Activated CD4-positive, alpha-beta memory T cell treated with anti-CD3 and anti-CD28 coated beads, Interleukin-2, amount 10 ng/mL, durations not matched to agents 7 days and 5 days (primary cell): Measurements from ENCODE around the gene PLB1. TPM values are rescaled to one million over a fixed set of nuclear protein-coding genes. Genes with fewer than 3 reads are reported as not detected.
"Not testable (repeated sequence)": the region's sequence is repeated elsewhere in the genome, so short reads cannot be mapped to it uniquely, and the experiment has no call there.

Source experiments
- CTCF ChIA-PET: fragments of 350-600 bp; sonication (Branson Sonifier 250); formaldehyde crosslinking; loops from one replicate; lab custom pipeline; 2021; ENCODE audit warnings: antibody characterized with exemption, inconsistent platforms; lab: Charles Lee
- POLR2A ChIA-PET: fragments of 350-600 bp; sonication (Branson Sonifier 250); formaldehyde crosslinking; loops from one replicate; lab custom pipeline; 2021; ENCODE audit warnings: antibody characterized with exemption; lab: Charles Lee
- DNase-seq: peaks from one replicate; pipeline ENCODE4 v3.0.0-alpha.2; 2020
- H3K27ac Mint-ChIP-seq: one replicate; pipeline ENCODE4 v1.8.0; 2021; ENCODE audit warnings: mild to moderate bottlenecking, mixed read lengths
- H3K27me3 Mint-ChIP-seq: one replicate; pipeline ENCODE4 v1.8.0; 2021; ENCODE audit warnings: mixed read lengths
- H3K36me3 Mint-ChIP-seq: one replicate; pipeline ENCODE4 v1.8.0; 2021; ENCODE audit warnings: low read depth, mixed read lengths
- H3K4me1 Mint-ChIP-seq: one replicate; pipeline ENCODE4 v1.8.0; 2021; ENCODE audit warnings: mixed read lengths
- H3K4me3 Mint-ChIP-seq: one replicate; pipeline ENCODE4 v1.8.0; 2021; ENCODE audit warnings: mild to moderate bottlenecking, mixed read lengths
- H3K9me3 Mint-ChIP-seq: one replicate; pipeline ENCODE4 v1.8.0; 2021; ENCODE audit warnings: mixed read lengths
- total RNA-seq, 2 experiments: library from RNA; stranded (reverse); gene quantifications; one replicate each; pipeline ENCODE4 v1.2.3, GENCODE V29; 2021

PLB1 gene
- total RNA-seq, 2 experiments from 2014 or later: 1.1 to 1.2 TPM

DNA sequence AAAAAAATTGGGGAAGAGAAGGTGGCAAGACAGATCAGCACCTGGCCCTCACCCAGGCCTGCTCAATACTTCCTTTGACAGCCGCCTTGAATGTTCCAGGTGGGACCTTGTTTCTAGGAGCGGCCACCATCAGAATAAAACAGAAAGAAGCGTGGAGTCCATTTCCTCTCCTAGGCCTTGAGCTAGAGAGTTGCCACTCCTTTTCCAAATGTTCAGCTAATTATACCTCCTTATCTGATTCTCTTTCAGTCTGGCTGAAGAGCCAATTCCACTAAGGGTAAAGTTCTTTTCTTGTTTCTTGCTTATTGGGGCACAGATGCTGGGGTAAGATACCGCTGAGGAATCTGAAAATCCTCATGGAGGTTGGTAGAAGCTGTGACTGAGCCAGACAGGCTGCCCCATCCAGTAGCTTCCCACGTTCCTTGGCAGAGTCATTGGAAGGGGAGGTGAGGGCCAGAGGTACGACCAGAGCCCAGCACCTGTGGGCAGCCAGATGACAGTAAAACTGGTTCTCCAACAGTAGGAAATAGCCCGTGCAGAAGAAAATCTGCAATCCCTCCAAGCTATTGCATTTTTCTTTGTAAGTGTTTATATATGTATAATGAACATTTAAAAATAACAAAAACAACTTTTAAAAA, 51.5 kb downstream of the PLB1 start:
- no peaks in the 10 kb centered on the region for H3K36me3 Mint-ChIP-seq
- no peaks in the 10 kb centered on the region for H3K9me3 Mint-ChIP-seq
- H3K27ac Mint-ChIP-seq: peak overlapping the region; percentile 57
- peaks cover 60% of the 10 kb centered on the region for H3K4me1 Mint-ChIP-seq
- POLR2A ChIA-PET: interaction anchor here (0.9 to 1.8 kb wide), 3 partner anchors 10 to 413 kb away, joined by 3 to 9 read pairs (median 3); no protein-coding TSS in a partner anchor
- no peak for DNase-seq
- H3K4me3 Mint-ChIP-seq: no peak overlapping the region
- CTCF ChIA-PET: interaction anchor here (0.7 to 2.5 kb wide), 3 partner anchors 31 to 219 kb away, joined by 3 to 6 read pairs (median 4); no protein-coding TSS in a partner anchor
- no peaks in the 10 kb centered on the region for H3K27me3 Mint-ChIP-seq

DNA sequence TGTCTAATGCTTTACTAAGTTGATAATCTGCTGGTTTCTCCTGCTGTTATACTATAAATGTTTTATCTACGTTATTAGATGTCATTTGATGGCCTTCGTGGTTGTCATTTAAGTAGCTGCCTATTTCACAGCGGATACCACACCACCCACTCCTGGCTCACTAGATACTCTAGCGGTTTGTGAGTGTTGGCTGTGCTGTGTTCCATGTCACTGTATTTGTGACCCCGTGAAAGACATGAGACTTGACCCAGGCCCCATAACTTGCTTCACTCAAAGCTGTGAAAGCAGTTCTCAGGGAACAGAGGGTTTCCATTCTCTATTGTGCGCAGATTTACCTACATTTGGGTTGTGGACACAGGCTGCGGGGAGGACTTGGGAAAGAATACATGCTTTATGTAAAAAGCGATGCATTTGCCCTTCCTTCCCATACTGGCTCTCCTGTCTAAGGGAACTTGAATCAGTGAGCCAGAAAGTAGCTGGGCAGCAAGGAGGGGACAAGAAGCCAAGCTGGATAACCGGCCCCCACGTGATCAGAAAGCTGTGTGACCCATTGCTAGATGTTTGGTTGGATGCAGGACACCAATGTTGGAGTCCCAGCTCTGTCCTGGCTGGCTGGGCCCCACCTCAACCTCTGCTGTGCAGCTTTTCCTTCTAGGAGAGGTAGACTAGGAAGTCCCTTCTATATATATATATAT, 52.2 kb downstream of the PLB1 start:
- Mint-ChIP-seq H3K4me3 (no peak overlapping the region), H3K27me3 (no peaks in the 10 kb centered on the region), H3K27ac (peak overlapping the region; percentile 53), H3K36me3 (no peaks in the 10 kb centered on the region), H3K9me3 (no peaks in the 10 kb centered on the region), H3K4me1 (peaks cover 57% of the 10 kb centered on the region)
- POLR2A ChIA-PET: interaction anchor here (0.8 to 1.8 kb wide), 4 partner anchors 9 to 413 kb away, joined by 3 to 9 read pairs (median 4); no protein-coding TSS in a partner anchor
- peak; percentile 32 for DNase-seq
- CTCF ChIA-PET: interaction anchor here (1.0 to 2.5 kb wide), 2 partner anchors 19 to 46 kb away, joined by 5 to 6 read pairs; no protein-coding TSS in a partner anchor

DNA sequence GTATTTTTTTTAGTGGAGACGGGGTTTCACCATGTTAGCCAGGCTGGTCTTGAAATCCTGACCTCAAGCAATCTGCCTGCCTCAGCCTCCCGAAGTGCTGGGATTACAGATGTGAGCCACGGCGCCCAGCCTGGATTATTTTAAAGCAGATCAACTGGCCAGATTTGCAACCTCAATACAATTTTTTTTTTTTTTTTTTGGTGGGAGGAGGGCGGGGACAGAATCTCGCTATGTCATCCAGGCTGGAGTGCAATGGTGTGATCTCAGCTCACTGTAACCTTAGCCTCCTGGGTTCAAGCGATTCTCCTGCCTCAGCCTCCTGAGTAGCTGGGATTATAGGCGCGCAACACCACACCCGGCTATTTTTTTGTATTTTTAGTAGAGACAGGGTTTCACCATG, 54.5 kb downstream of the PLB1 start:
- H3K27me3 Mint-ChIP-seq, H3K9me3 Mint-ChIP-seq, DNase-seq, H3K27ac Mint-ChIP-seq, H3K4me3 Mint-ChIP-seq, POLR2A ChIA-PET, H3K36me3 Mint-ChIP-seq: not testable (repeated sequence)
- CTCF ChIA-PET: interaction anchor here (1.5 kb wide), 1 partner anchor 16 kb away, joined by 6 read pairs; no protein-coding TSS in a partner anchor
- H3K4me1 Mint-ChIP-seq: peaks cover 39% of the 10 kb centered on the region

DNA sequence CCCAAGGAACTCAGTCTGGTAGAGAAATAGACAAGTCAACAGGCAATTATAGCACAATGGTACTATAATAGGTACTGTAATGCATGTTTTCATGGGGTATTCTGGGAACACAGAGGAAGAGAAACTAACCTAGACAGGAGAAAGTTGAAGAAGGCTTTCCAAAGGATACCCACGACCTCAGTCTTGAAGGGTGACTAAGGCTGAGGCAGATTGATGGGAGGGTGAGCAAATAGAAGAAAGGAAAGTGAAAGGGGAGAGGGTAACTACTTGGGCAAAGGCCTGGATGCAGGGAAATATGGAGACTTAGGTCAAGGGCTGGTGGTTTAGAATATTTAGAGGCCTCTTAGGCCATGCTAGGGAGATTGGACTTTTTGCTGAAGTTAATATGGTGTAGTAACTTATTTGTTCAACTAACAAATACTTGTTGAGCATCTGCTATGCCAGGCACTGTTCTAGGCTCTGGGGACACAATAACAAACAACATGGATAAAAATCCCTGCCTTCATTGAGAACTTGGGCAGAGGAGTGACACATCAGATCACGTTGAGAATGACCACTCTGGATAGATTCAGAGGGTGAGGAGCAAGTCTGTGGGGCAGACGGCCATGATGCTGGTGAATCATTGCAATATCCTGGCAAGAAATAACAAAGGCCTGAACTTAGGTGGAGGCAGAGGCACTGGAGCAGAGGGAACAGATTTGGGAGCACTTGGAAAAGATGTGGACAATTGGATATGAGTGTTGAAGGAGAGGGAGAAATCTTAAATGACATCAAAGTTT, 56.4 kb downstream of the PLB1 start:
- CTCF ChIA-PET: no interaction called here
- no peak overlapping the region for H3K27ac Mint-ChIP-seq

DNA sequence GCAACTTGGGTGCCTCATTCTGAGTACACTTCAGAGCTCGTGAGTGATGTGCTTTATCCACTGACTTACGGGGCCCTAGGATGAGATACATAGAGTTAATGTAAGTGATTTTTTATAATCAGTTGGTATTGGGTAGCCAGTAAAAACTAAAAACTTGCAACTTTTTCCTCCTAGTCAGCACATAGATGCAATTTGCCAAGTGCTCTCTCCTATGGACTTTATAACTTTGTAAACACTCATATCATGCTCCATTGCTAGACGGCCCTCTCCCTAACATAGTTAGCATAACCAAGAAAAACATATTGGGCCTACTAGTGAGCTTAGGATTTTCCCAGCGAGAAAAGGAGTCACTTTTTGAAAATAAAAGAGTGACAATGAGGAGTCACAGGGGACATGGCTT, 60.4 kb downstream of the PLB1 start:
- CTCF ChIA-PET: interaction anchor here (0.6 to 3.2 kb wide), 2 partner anchors 10 to 304 kb away, joined by 3 to 13 read pairs; no protein-coding TSS in a partner anchor
- Mint-ChIP-seq H3K27me3 (peaks cover 1% of the 10 kb centered on the region), H3K4me3 (no peak overlapping the region), H3K36me3 (no peaks in the 10 kb centered on the region), H3K9me3 (no peaks in the 10 kb centered on the region), H3K27ac (no peak overlapping the region), H3K4me1 (peaks cover 9% of the 10 kb centered on the region)
- DNase-seq: no peak
- POLR2A ChIA-PET: interaction anchor here (1.7 to 2.7 kb wide), 2 partner anchors 8 to 10 kb away, joined by 3 to 9 read pairs; no protein-coding TSS in a partner anchor

More for the DNA sequence above, 56.4 kb downstream of the PLB1 start:
- Mint-ChIP-seq H3K27me3 (no peaks in the 10 kb centered on the region), H3K9me3 (no peaks in the 10 kb centered on the region), H3K4me1 (peaks cover 22% of the 10 kb centered on the region), H3K4me3 (no peak overlapping the region), H3K36me3 (no peaks in the 10 kb centered on the region)
- DNase-seq: no peak
- POLR2A ChIA-PET: no interaction called here

DNA sequence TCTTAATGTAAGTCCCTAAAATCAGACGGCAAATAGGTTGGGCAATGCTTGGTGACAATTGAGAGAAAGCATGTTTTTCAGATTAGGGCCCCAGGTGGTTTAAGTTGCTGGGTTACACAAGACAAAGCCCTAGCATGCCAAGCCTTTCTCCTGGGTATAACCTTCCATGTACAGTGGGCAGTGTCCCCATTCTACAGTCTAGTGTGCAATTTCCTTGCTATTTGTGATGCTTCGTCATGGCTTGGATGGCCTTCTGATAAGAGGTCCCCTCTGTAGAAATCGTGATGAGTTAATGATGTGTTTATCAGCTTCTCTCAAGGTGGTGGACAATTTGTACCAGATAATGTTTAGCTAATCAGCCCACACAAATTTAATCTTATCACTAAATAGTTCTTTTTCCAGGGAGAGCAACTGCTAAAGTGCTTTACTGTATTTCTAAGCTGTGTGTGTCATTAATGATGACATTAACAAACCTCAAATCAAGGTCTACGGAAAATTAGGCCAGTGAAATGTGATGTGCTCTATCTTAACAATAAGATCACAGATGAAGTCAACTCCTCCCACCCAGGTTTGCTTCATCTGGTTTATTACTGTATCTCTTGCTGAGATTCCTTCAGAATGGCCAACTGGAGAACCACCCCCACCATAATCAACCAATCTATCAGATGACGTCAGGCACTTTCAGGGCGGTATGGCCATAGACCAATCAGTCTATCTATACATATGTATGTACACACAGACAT, 61.7 kb downstream of the PLB1 start:
- POLR2A ChIA-PET: interaction anchor here (1.2 to 2.7 kb wide), 2 partner anchors 9 to 194 kb away, joined by 3 to 9 read pairs; partner anchors contain the start of gene PPP1CB
- H3K4me1 Mint-ChIP-seq: no peaks in the 10 kb centered on the region
- H3K36me3 Mint-ChIP-seq: no peaks in the 10 kb centered on the region
- H3K27ac Mint-ChIP-seq: no peak overlapping the region
- H3K27me3 Mint-ChIP-seq: peaks cover 1% of the 10 kb centered on the region
- no peak overlapping the region for H3K4me3 Mint-ChIP-seq
- CTCF ChIA-PET: interaction anchor here (1.3 to 3.2 kb wide), 2 partner anchors 9 to 65 kb away, joined by 3 to 13 read pairs; no protein-coding TSS in a partner anchor
- no peaks in the 10 kb centered on the region for H3K9me3 Mint-ChIP-seq
- no peak for DNase-seq

DNA sequence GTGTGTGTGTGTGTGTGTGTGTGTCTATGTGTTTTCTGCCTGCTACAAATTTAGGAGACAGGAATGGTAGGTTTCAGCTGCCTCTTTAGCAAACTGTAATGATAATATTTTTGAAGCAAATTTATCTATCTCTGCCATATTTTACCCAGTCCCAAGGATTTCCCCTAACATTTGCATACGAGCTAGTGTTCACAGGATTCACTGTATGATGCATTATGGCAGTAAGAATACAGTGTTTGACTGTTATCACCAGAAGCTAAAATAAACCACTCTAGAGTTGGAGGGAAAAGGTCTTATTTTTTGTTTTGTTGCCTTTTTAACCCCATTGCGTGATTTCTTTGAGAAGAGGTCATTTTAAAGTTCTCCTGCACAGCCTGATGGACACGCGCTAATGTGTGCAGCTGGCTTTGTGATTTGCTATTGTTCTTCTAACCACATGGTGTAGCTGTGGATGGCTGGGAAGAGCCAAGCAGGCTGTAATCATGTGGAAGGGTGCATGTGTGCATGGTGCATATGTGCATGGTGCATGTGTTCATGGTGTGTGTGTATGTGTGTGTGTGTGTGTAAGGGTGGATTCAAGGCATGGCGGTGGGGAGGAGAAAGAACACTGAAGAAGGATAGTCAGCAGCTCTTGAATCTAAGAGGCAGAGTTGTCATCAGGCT, 62.4 kb downstream of the PLB1 start:
- DNase-seq: no peak
- H3K27me3 Mint-ChIP-seq: peaks cover 1% of the 10 kb centered on the region
- CTCF ChIA-PET: interaction anchor here (1.3 to 3.2 kb wide), 2 partner anchors 8 to 65 kb away, joined by 3 to 13 read pairs; no protein-coding TSS in a partner anchor
- POLR2A ChIA-PET: interaction anchor here (0.7 to 2.7 kb wide), 3 partner anchors 10 to 193 kb away, joined by 3 to 9 read pairs (median 4); partner anchors contain the start of gene PPP1CB
- H3K4me3 Mint-ChIP-seq: no peak overlapping the region
- no peaks in the 10 kb centered on the region for H3K36me3 Mint-ChIP-seq
- no peaks in the 10 kb centered on the region for H3K9me3 Mint-ChIP-seq
- H3K4me1 Mint-ChIP-seq: no peaks in the 10 kb centered on the region
- no peak overlapping the region for H3K27ac Mint-ChIP-seq

DNA sequence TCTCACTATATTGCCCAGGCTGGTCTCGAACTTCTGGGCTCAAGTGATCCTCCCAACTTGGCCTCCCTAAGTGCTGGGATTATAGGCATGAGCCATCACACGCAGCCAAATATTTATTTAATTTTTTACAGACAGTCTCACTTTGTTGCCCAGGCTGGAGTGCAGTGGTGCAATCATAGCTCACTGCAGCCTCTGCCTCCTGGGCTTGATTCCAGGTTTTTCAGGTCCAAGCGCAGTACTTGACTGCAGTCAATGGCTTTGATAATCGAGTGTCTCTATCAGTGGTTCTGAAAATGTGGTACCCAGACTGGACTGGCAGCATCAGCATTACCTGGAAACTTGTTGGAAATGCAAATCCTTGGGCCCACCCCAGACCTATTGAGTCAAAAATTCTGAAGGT, 63.1 kb downstream of the PLB1 start:
- ChIA-PET CTCF (interaction anchor here (3.2 kb wide), 1 partner anchor 8 kb away, joined by 13 read pairs; no protein-coding TSS in a partner anchor), POLR2A (interaction anchor here (1.2 kb wide), 1 partner anchor 193 kb away, joined by 3 read pairs; the partner anchor contains the start of gene PPP1CB)
- Mint-ChIP-seq H3K4me3 (no peak overlapping the region), H3K27ac (no peak overlapping the region), H3K27me3 (peaks cover 1% of the 10 kb centered on the region), H3K4me1 (no peaks in the 10 kb centered on the region), H3K36me3 (no peaks in the 10 kb centered on the region), H3K9me3 (no peaks in the 10 kb centered on the region)
- DNase-seq: no peak

DNA sequence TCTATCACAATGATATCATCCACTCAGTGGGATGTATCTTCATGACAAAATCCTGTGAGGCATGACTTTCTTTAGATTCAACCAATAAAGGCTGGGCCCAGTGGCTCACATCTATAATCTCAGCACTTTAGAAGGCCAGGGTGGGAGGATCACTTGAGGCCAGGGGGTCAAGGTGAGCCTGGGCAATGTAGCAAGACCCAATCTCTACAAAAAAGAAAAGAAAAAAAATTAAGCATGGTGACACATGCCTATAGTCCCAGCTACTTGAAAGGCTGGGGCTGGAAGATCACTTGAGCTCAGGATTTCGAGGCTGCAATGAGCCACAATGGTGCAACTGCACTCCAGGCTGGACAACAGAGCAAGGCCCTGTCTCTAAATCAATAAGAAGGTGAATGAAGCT, 68.0 kb downstream of the PLB1 start:
- Mint-ChIP-seq H3K27ac (no peak overlapping the region), H3K36me3 (no peaks in the 10 kb centered on the region), H3K4me1 (peaks cover 19% of the 10 kb centered on the region), H3K4me3 (no peak overlapping the region), H3K27me3 (peaks cover 4% of the 10 kb centered on the region), H3K9me3 (no peaks in the 10 kb centered on the region)
- POLR2A ChIA-PET: no interaction called here
- CTCF ChIA-PET: interaction anchor here (0.8 kb wide), 1 partner anchor 31 kb away, joined by 3 read pairs; no protein-coding TSS in a partner anchor
- no peak for DNase-seq

DNA sequence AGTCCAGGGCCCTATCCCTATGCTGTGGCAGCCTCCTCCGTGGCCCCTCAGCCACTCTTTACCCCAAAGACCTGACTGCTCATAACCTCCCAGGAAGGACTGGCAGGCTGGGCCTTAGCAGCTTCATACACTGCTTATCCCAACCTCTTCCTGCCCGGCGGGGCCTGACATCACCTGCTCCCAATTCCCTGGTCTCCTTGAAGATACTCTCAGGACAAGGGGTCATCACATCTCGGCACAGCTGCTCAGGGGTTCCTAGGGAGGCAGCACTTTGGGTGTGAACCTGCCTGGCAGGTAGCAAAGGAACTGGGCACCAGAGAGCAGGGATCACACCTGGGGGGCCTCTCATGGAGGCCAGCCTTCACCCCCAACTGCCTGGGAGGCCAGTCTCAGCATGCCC, 68.5 kb downstream of the PLB1 start:
- CTCF ChIA-PET: interaction anchor here (0.8 kb wide), 1 partner anchor 30 kb away, joined by 3 read pairs; no protein-coding TSS in a partner anchor
- Mint-ChIP-seq H3K9me3 (peaks cover 2% of the 10 kb centered on the region), H3K36me3 (peaks cover 3% of the 10 kb centered on the region), H3K27ac (no peak overlapping the region), H3K4me3 (no peak overlapping the region), H3K4me1 (peaks cover 19% of the 10 kb centered on the region), H3K27me3 (peaks cover 7% of the 10 kb centered on the region)
- POLR2A ChIA-PET: no interaction called here
- DNase-seq: no peak

DNA sequence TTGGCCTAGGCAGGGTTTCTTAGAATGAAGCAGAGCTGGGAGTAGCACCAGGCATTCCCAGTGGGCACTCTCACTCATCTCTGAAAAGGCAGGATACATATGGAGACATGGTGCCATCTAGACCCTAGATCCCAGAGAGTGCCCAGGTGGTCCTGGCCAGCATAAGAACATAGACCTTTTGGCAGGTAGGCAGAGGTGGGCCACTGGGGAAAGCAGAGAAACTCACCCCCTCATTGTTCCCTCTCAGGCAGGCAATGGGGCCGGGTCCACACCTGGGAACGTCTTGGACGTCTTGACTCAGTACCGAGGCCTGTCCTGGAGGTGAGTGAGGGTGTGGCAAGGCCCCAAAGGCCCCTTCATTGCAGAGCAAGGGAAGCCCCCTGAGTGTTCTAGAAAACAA, 69.2 kb downstream of the PLB1 start:
- no peak for DNase-seq
- Mint-ChIP-seq H3K27me3 (peaks cover 7% of the 10 kb centered on the region), H3K4me3 (no peak overlapping the region), H3K36me3 (peaks cover 6% of the 10 kb centered on the region), H3K4me1 (peaks cover 19% of the 10 kb centered on the region), H3K9me3 (peaks cover 3% of the 10 kb centered on the region), H3K27ac (no peak overlapping the region)
- ChIA-PET CTCF (interaction anchor here (2.0 to 5.2 kb wide), 2 partner anchors 29 to 244 kb away, joined by 5 to 56 read pairs; no protein-coding TSS in a partner anchor), POLR2A (interaction anchor here (1.0 kb wide), 1 partner anchor 19 kb away, joined by 3 read pairs; no protein-coding TSS in a partner anchor)
